Fibroblast of lung (primary cell): ENCODE data around the gene NFATC3.

Source experiments
- CTCF ChIP-seq, 2 donors: IDR thresholded peaks in 1 of 2; conservative IDR thresholded peaks in 1 of 2; 1 replicate in 1 of 2; 2 replicates in 1 of 2; pipeline ENCODE4 v1.5.1; 2011 to 2012; ENCODE audit warnings: low read length in 2 of 2, control low read depth in 1 of 2, inconsistent platforms in 1 of 2, low read depth in 1 of 2, mild to moderate bottlenecking in 1 of 2
- EZH2 ChIP-seq: IDR thresholded peaks from 2 replicates; pipeline ENCODE4 v1.5.1; 2012; ENCODE audit warnings: low read length, control low read depth, mild to moderate bottlenecking; ENCODE audit errors: missing control alignments

GRCh38 chr16:68186877-68187276 is 101.7 kb downstream of the NFATC3 start:
- TF ChIP-seq CTCF (conservative IDR thresholded peaks at IDR 0.05 in 1 of 2, IDR thresholded peaks at IDR 0.05 in 1 of 2; ENCODE audit: low read depth in 1 of 2, low read length in 2 of 2), result no peak
- no peak for TF ChIP-seq EZH2
